Dendritic cell treated with granulocyte-macrophage colony-stimulating factor and Interleukin-4, amounts not matched to agents 40 ng/mL and 50 ng/mL, for 4 days (primary cell): ENCODE data around the gene KCNJ4.
"Not testable (repeated sequence)": the region's sequence is repeated elsewhere in the genome, so short reads cannot be mapped to it uniquely, and the experiment has no call there.

Experiments
- H3K27ac Mint-ChIP-seq: one replicate; pipeline ENCODE4 v1.8.0; 2022; ENCODE audit warnings: mild to moderate bottlenecking, mixed read lengths
- H3K27me3 Mint-ChIP-seq: one replicate; pipeline ENCODE4 v1.8.0; 2022; ENCODE audit warnings: mild to moderate bottlenecking, mixed read lengths
- H3K36me3 Mint-ChIP-seq: one replicate; pipeline ENCODE4 v1.8.0; 2022; ENCODE audit warnings: low read depth, mixed read lengths
- H3K4me1 Mint-ChIP-seq: one replicate; pipeline ENCODE4 v1.8.0; 2022; ENCODE audit warnings: low read depth, mixed read lengths
- H3K4me3 Mint-ChIP-seq: one replicate; pipeline ENCODE4 v1.8.0; 2022; ENCODE audit warnings: mild to moderate bottlenecking, moderate library complexity, mixed read lengths
- H3K9me3 Mint-ChIP-seq: one replicate; pipeline ENCODE4 v1.8.0; 2022; ENCODE audit warnings: mixed read lengths
- intact Hi-C: fragments of 100-400 bp; cut with micrococcal nuclease; formaldehyde crosslinking; loops from one replicate; pipeline ENCODE4 v1.15.0; 2022

Gene KCNJ4

DNA sequence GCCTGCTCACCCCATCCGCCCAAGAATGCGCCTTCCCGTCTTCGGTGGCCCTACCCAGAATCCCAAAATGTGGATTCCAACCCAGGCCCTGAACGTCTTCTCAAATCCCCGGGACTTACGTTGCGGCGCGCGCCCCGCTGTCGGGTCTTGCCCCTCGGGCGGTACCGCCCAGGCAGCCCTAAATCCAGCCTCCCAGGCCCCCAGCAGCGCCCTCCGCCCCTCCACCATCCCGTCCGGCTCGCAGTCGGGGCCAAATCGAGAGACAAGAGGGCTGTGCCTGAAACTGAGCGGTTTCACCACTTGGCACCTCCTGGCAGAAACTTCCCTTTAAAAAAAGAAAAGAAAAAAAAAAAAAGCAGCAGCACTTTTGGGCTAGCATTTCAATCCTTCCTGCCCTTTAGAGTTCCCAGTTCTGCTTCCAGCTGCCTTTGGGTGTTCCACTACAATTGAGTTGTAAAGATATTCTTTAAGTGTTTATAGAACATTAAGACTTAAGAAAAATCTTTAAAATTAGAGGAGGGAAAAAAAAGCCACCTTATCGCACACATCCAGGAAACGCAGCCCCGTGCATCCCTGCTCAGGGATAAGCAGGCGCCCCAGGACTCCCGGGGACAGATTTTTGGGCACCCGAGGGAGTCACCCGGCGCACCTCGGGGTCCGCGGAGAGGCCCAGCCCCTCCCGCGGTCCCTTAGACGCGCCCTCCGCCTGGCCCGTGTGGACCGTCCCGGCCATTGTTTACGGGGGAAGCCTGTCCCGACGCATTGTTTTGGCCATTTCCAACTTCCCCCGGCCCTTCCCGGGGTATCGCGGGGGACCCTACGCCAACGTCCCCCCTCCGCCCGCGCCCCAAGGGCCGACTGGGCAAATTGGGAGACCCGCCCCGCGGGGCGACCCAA is 57.6 kb downstream of the KCNJ4 start:
- Mint-ChIP-seq H3K36me3 (peaks cover 12% of the 10 kb centered on the region), H3K9me3 (no peaks in the 10 kb centered on the region), H3K4me1 (peaks cover 53% of the 10 kb centered on the region), H3K4me3 (peak overlapping the region; percentile 86), H3K27me3 (peaks cover 5% of the 10 kb centered on the region), H3K27ac (peak overlapping the region; percentile 89)
- intact Hi-C loops, result no loop called here

DNA sequence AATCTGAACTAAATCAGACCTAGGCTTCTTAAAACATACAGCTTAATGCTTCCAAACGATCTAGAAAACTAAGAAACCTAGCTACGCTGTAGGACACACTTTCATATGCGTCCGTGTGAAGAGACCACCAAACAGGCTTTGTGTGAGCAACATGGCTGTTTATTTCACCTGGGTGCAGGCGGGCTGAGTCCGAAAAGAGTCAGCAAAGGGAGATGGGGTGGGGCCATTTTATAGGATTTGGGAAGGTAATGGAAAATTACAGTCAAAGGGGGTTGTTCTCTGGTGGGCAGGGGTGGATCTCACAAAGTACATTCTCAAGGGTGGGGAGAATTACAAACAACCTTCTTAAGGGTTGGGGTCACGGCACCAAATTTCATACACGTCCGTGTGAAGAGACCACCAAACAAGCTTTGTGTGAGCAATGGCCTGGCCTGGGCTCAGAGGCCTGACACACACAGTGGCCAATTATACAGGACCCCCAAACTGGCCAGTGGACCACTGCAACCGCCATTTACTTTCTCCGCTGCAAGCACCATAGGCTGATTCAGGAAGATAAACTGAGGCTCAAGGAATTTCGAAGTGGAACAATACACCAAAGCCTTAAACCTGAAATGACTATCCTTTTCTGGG is 58.4 kb downstream of the KCNJ4 start:
- peaks cover 49% of the 10 kb centered on the region for H3K4me1 Mint-ChIP-seq

DNA sequence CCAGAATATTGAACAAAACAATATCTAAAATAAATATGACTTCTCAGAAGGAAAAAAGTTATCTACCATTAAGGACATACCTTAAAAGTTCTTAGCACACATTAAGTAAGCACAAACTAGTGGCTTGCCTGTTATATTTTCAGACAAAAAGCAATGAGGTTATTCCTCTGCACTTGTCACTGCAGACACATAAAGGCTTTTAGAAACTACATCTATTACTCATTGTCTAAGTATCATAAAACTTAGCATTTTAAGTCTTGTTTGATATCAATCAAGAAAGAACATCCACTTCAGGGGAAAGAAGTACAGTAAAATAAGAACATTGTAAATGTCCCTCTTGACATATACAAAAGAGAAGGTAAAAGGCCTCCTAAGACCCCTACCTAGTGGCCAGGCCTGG is 59.1 kb downstream of the KCNJ4 start:
- intact Hi-C loops, H3K27ac Mint-ChIP-seq, H3K27me3 Mint-ChIP-seq, H3K9me3 Mint-ChIP-seq, H3K4me3 Mint-ChIP-seq: not testable (repeated sequence)
- H3K36me3 Mint-ChIP-seq, result peaks cover 12% of the 10 kb centered on the region
- H3K4me1 Mint-ChIP-seq, result peaks cover 43% of the 10 kb centered on the region

More for the DNA sequence above, 58.4 kb downstream of the KCNJ4 start:
- H3K36me3 Mint-ChIP-seq, result peaks cover 12% of the 10 kb centered on the region
- intact Hi-C loops, H3K27me3 Mint-ChIP-seq, H3K9me3 Mint-ChIP-seq: not testable (repeated sequence)
- peak overlapping the region; percentile 86 for H3K4me3 Mint-ChIP-seq
- H3K27ac Mint-ChIP-seq, result peak overlapping the region; percentile 89

DNA sequence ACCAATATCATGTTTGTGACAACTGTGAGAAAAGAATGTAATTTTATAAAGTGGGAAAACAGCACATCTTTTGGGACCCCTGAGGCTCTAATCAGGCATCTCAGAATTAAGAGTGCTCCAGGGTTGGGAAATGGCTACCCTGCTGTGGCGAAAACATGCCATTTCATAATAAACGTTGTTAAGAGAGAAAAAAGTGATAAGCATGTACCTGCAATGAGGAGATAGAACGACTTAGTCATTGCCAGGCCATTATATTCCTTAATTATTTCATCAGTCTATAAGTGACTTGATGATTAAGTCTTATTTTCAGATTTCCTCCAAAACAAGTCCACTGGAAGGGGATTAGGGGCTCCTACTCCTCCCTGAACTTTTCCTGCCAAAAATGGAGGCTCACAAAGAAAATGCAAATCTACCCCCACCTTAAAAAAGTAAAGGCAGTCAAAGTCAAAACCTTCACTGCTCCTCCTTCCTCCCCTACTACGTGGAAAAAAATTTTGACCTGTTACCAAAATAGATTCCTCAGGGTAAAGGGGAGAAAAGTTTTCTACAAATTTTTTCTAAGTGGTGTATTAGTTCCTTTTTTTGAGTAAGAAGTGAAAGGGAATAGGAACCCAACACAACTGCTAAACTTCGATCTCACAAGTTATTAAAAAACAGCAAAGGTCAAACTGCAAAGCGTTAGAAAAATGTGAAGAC is 59.9 kb downstream of the KCNJ4 start:
- Mint-ChIP-seq H3K4me3 (peak overlapping the region; percentile 61), H3K27ac (peak overlapping the region; percentile 27), H3K36me3 (peaks cover 12% of the 10 kb centered on the region), H3K4me1 (peaks cover 43% of the 10 kb centered on the region)
- intact Hi-C loops, H3K9me3 Mint-ChIP-seq, H3K27me3 Mint-ChIP-seq: not testable (repeated sequence)

DNA sequence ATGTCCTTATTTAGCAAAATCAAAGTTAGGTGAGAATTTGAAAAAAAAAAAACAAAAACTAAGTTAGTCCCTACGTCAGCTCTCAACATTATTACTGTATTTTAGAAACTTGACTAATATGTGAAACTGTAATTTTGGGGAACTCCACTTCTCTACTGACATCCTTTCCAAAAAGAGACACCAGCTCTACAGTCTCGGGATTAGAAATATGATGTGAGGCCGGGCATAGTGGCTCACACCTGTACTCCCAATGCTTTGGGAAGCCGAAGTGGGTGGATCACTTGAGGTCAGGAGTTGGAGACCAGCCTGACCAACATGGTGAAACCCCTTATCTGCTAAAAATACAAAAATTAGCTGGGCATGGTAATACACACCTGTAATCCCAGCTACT is 65.6 kb downstream of the KCNJ4 start:
- peaks cover 30% of the 10 kb centered on the region for H3K4me1 Mint-ChIP-seq
- H3K27ac Mint-ChIP-seq, H3K36me3 Mint-ChIP-seq, H3K9me3 Mint-ChIP-seq, H3K4me3 Mint-ChIP-seq, intact Hi-C loops, H3K27me3 Mint-ChIP-seq: not testable (repeated sequence)

DNA sequence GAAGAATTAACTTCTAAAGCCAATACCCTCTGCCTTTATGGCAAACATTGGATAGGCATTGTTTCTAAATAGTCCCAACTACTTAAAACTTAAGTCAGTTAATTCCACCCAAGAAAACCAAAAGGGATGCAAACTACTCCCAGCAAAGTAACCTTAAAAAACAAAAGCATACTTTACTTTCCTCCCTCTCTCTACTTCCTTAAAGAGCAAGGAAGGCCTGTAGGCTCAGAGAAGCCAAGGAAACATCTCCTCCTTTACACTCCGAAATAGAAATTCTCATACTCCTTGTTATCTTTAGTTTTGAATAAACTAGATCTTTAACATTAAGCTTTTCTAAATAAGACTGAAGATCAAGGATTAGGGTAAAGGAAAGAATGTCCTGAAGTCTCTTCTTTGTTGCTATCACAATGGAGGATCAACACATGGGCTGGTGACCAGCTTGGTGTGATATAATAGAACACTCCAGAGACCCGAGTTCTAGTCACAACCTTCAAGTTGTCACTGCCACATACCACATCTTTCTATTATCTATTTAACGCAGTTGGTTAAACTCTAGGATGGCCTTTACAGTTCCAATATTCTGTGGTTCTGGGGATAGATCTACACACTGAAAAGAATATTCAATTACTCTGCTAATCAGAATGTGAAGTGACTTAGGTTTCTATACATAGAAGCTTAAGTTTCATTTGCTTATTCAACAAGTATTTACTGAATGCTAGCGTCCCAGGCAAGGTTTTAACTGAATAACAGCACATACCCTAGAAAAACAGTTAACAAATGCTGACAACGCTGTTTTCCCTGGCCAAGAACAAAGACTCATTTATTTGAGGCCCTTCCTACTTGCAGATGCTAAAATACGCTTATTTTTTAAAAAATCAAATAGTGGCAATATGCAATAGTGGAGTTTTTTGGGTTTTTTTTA is 66.2 kb downstream of the KCNJ4 start:
- H3K4me1 Mint-ChIP-seq, result peaks cover 25% of the 10 kb centered on the region
- intact Hi-C loops, H3K27ac Mint-ChIP-seq: not testable (repeated sequence)

DNA sequence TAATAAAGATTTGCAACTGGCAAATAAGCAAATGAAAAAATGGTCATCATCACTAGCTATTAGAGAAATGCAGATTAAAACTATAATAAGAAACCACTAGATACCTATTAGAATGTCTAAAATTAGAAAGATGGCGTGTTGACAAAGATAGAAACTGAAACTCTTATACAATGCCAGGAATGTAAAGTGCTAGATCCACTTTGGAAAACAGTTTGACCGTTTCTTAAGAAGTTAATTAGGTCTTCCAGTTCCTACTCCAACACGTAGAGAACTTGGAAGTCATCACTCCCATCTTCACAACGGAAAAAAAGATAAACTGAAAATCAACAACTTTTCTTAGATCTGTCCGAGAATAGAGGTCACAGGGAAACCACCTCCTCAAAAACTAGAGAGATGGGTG is 68.1 kb downstream of the KCNJ4 start:
- H3K27ac Mint-ChIP-seq, H3K9me3 Mint-ChIP-seq, H3K27me3 Mint-ChIP-seq, intact Hi-C loops, H3K4me3 Mint-ChIP-seq, H3K36me3 Mint-ChIP-seq: not testable (repeated sequence)
- peaks cover 20% of the 10 kb centered on the region for H3K4me1 Mint-ChIP-seq

More for the DNA sequence above, 66.2 kb downstream of the KCNJ4 start:
- not testable (repeated sequence) for H3K4me3 Mint-ChIP-seq, H3K27me3 Mint-ChIP-seq, H3K36me3 Mint-ChIP-seq, H3K9me3 Mint-ChIP-seq

DNA sequence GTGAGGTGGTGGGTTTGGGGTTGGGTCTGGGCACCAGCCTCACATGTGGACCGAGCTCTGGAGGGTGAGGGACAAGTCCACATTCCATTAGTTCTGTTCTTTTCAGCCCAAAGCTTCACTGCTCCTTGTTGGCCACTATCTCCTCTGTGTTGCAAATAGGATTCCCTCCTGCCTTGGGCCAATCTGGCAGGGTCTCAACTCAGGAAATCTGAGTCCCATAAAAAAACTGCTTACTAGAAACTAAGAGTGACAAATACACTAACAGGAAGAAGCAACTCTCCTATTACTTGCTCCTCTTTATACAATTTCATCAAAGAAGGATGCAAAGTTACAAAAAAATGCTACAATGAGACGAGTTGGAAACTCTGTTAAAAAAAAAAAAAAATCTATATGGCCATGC is 71.6 kb downstream of the KCNJ4 start:
- no peak overlapping the region for H3K4me3 Mint-ChIP-seq
- peaks cover 6% of the 10 kb centered on the region for H3K4me1 Mint-ChIP-seq

DNA sequence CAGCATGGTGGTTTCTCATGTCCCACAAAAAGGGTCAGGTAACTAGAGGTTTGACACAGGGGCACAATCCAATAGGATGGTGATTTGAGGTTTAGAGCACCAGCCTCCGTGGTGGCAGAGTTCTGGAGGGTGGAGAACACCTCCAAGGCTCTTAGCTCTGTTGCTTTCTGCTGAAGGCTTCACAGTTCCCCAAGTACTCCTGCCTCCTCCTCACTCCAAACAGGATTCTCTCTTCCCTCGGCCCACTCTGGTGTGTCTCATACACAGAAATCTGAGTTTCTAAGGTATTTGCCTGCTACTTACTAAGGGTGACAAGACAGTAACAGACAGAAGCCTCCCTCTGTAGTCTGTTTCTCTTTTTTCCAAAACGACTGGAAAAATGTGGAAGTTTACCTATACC is 73.6 kb downstream of the KCNJ4 start:
- H3K4me3 Mint-ChIP-seq, H3K27ac Mint-ChIP-seq, intact Hi-C loops, H3K9me3 Mint-ChIP-seq, H3K27me3 Mint-ChIP-seq, H3K4me1 Mint-ChIP-seq: not testable (repeated sequence)
- peaks cover 30% of the 10 kb centered on the region for H3K36me3 Mint-ChIP-seq

More for the DNA sequence above, 71.6 kb downstream of the KCNJ4 start:
- H3K27me3 Mint-ChIP-seq, result no peaks in the 10 kb centered on the region
- no peaks in the 10 kb centered on the region for H3K9me3 Mint-ChIP-seq
- peaks cover 17% of the 10 kb centered on the region for H3K36me3 Mint-ChIP-seq
- no peak overlapping the region for H3K27ac Mint-ChIP-seq
- intact Hi-C loops, result no loop called here
